ENCODE results near the gene C11orf71. TPM values are rescaled to one million over a fixed set of nuclear protein-coding genes. Genes with fewer than 3 reads are reported as not detected.

C11orf71 gene
- total and polyA plus RNA-seq, 9 of the 15 experiments (the other 6 are each of a cell fraction or from before 2014, with no cell fraction given), result 2.9 to 15.1 (median 9.1) TPM

DNA sequence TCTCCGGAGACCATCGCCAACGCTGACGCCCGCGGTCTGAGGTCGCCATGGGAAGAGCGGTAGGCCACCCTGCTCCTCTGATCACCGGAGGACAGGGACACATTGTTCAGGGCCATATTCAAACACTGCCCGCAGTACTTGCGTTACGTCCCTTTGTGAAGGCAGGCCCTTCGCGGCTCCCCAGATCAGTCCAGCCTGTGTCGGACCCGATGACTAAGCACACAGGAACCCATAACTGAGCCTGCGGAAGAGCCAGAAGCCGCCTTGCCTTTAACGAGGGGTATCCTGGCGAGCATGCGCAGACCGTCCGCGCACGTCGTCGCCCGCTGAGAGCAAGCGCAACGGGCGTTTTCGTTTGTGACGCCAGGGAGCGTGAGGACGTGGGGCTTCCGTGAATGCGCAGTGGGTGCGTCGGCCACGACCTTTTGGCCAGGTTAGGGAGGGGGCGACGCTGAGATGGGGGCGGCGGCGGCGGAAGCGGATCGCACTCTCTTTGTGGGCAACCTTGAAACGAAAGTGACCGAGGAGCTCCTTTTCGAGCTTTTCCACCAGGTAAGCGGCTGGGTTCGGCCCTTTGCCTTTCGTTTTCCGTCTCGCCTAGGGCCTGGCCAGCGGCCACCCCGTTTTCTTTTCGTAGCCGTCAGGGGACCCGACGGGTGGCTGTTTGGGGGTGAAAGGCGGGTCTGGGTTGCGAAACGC lies at the start of gene C11orf71, which contains the start of gene RBM7 (continued):
- TF ChIP-seq, protein P1, sequence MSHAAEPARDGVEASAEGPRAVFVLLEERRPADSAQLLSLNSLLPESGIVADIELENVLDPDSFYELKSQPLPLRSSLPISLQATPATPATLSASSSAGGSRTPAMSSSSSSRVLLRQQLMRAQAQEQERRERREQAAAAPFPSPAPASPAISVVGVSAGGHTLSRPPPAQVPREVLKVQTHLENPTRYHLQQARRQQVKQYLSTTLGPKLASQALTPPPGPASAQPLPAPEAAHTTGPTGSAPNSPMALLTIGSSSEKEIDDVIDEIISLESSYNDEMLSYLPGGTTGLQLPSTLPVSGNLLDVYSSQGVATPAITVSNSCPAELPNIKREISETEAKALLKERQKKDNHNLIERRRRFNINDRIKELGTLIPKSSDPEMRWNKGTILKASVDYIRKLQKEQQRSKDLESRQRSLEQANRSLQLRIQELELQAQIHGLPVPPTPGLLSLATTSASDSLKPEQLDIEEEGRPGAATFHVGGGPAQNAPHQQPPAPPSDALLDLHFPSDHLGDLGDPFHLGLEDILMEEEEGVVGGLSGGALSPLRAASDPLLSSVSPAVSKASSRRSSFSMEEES (CRISPR knock-in tag; IDR thresholded peaks at IDR 0.05), result no peak
- TF ChIP-seq NFATC3 (IDR thresholded peaks at IDR 0.05), result no peak
- no peak for TF ChIP-seq BHLHE40 (IDR thresholded peaks at IDR 0.05; ENCODE audit: low read length)
- TF ChIP-seq BRD9 (IDR thresholded peaks at IDR 0.05; ENCODE audit: low read depth, partially characterized antibody), result no peak
- TF ChIP-seq, protein P2, sequence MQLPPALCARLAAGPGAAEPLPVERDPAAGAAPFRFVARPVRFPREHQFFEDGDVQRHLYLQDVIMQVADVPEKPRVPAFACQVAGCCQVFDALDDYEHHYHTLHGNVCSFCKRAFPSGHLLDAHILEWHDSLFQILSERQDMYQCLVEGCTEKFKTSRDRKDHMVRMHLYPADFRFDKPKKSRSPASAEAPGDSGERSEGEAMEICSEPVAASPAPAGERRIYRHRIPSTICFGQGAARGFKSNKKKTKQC (CRISPR knock-in tag; IDR thresholded peaks at IDR 0.05), result peak; percentile 86; the same call in 1 of the 2 replicates
- TF ChIP-seq, protein P3, sequence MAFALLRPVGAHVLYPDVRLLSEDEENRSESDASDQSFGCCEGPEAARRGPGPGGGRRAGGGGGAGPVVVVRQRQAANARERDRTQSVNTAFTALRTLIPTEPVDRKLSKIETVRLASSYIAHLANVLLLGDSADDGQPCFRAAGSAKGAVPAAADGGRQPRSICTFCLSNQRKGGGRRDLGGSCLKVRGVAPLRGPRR (CRISPR knock-in tag; IDR thresholded peaks at IDR 0.05), result no peak
- TF ChIP-seq, protein P4, sequence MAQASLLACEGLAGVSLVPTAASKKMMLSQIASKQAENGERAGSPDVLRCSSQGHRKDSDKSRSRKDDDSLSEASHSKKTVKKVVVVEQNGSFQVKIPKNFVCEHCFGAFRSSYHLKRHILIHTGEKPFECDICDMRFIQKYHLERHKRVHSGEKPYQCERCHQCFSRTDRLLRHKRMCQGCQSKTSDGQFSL (CRISPR knock-in tag; IDR thresholded peaks at IDR 0.05), result peak; percentile 59; the same call in 1 of the 2 replicates
- TF ChIP-seq, protein P4 (tag; IDR thresholded peaks at IDR 0.05), result peak in 1 of 2 experiments; percentile 45; a peak in 1 of 4 replicates
- no peak for TF ChIP-seq CBX8 (IDR thresholded peaks at IDR 0.05; ENCODE audit: borderline replicate concordance, extremely low read depth, low read depth, low read length, poor library complexity, severe bottlenecking)
- TF ChIP-seq PRPF4 (IDR thresholded peaks at IDR 0.05; ENCODE audit: insufficient read depth, low read depth, low read length, poor library complexity, severe bottlenecking), result no peak
- no peak for TF ChIP-seq KAT2B (IDR thresholded peaks at IDR 0.05; ENCODE audit: low read depth, low read length)
- no peak for TF ChIP-seq ZNF668 (CRISPR knock-in tag; IDR thresholded peaks at IDR 0.05)
- TF ChIP-seq, protein P5, sequence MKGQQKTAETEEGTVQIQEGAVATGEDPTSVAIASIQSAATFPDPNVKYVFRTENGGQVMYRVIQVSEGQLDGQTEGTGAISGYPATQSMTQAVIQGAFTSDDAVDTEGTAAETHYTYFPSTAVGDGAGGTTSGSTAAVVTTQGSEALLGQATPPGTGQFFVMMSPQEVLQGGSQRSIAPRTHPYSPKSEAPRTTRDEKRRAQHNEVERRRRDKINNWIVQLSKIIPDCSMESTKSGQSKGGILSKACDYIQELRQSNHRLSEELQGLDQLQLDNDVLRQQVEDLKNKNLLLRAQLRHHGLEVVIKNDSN (CRISPR knock-in tag; IDR thresholded peaks at IDR 0.05), result no peak; the same call in 1 of the 2 replicates
- no peak for TF ChIP-seq HEY1 (CRISPR knock-in tag; IDR thresholded peaks at IDR 0.05; ENCODE audit: borderline replicate concordance)
- TF ChIP-seq, protein P6, sequence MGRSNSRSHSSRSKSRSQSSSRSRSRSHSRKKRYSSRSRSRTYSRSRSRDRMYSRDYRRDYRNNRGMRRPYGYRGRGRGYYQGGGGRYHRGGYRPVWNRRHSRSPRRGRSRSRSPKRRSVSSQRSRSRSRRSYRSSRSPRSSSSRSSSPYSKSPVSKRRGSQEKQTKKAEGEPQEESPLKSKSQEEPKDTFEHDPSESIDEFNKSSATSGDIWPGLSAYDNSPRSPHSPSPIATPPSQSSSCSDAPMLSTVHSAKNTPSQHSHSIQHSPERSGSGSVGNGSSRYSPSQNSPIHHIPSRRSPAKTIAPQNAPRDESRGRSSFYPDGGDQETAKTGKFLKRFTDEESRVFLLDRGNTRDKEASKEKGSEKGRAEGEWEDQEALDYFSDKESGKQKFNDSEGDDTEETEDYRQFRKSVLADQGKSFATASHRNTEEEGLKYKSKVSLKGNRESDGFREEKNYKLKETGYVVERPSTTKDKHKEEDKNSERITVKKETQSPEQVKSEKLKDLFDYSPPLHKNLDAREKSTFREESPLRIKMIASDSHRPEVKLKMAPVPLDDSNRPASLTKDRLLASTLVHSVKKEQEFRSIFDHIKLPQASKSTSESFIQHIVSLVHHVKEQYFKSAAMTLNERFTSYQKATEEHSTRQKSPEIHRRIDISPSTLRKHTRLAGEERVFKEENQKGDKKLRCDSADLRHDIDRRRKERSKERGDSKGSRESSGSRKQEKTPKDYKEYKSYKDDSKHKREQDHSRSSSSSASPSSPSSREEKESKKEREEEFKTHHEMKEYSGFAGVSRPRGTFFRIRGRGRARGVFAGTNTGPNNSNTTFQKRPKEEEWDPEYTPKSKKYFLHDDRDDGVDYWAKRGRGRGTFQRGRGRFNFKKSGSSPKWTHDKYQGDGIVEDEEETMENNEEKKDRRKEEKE (IDR thresholded peaks at IDR 0.05; ENCODE audit: borderline replicate concordance in 1 of 2, control insufficient read depth in 1 of 2, low read depth in 2 of 2, low read length in 1 of 2), result no peak
- TF ChIP-seq NCOA6 (IDR thresholded peaks at IDR 0.05), result peak; percentile 99
- TF ChIP-seq PTRF (tag; IDR thresholded peaks at IDR 0.05), result no peak
- TF ChIP-seq, protein P7, sequence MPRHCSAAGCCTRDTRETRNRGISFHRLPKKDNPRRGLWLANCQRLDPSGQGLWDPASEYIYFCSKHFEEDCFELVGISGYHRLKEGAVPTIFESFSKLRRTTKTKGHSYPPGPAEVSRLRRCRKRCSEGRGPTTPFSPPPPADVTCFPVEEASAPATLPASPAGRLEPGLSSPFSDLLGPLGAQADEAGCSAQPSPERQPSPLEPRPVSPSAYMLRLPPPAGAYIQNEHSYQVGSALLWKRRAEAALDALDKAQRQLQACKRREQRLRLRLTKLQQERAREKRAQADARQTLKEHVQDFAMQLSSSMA (CRISPR knock-in tag; IDR thresholded peaks at IDR 0.05), result no peak
